ENCODE measurements around the gene C7orf57. TPM values are rescaled to one million over a fixed set of nuclear protein-coding genes. Genes with fewer than 3 reads are reported as not detected.

C7orf57 gene
- total RNA-seq, 1 experiment from 2014 or later: 0.15 TPM

DNA sequence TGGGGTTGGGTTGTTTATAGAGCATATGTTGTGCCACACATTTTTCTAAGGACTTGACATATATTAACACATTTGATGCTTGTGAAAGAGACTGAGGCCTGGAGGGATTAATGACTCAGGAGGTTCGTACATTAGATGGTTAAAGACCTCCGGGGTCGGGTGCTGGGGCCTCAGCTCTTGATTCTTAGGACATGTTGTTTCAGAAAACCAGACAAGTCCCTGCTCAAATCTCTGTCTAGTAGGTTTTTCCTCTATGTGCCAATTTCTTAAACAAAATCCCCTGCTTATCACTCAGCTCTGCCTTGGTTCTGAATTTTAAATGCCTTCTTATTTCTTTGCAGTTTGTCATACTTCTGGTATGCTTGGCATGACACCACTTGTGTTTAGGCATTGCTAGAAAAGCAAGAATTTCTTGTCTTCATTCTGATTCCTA lies 59.5 kb downstream of the C7orf57 start:
- Histone ChIP-seq H3K4me1 (ENCODE audit: control insufficient read depth in 1 of 2, insufficient read depth in 2 of 2, low read length in 2 of 2) (peaks cover 34 to 44% of the 10 kb centered on the region in 2 experiments), H3K9me2 (ENCODE audit: insufficient read depth) (no peaks in the 10 kb centered on the region), H3K79me2 (ENCODE audit: insufficient read depth, low read length) (peaks cover 2% of the 10 kb centered on the region; the same call in 1 of the 2 replicates), H4K20me1 (ENCODE audit: insufficient read depth) (no peaks in the 10 kb centered on the region), H3K27me3 (ENCODE audit: insufficient read depth, low read length) (no peaks in the 10 kb centered on the region), H3K9me3 (ENCODE audit: control insufficient read depth in 1 of 2, insufficient read depth in 1 of 2, low read depth in 1 of 2, low read length in 2 of 2) (no peaks in the 10 kb centered on the region), H3K4me3 (replicated peaks in 1 of 2; ENCODE audit: low read depth in 1 of 2, low read length in 2 of 2) (no peak overlapping the region), H3K9ac (ENCODE audit: low read length) (no peak overlapping the region), H2AFZ (ENCODE audit: low read depth, low read length, poor library complexity, severe bottlenecking) (no peak overlapping the region), H3K36me3 (ENCODE audit: control insufficient read depth in 1 of 2, insufficient read depth in 2 of 2, low read length in 2 of 2) (peaks cover 0 to 4% of the 10 kb centered on the region in 2 experiments; a peak in 2 of 4 replicates), H3K4me2 (ENCODE audit: low read length) (no peak overlapping the region; the same call in 1 of the 2 replicates), H3K27ac (ENCODE audit: low read depth, low read length) (no peak overlapping the region)
- ATAC-seq (no peak), DNase-seq (ENCODE audit: low read depth, low spot score) (no peak)
- ChIA-PET POLR2A (no interaction called here), CTCF (no interaction called here), RAD21 (ENCODE audit: low non-redundant PET in 1 of 2, low total read pairs in 2 of 2, uncharacterized antibody in 2 of 2, unreplicated experiment in 2 of 2) (no interaction called here)
- intact Hi-C loops (cut with micrococcal nuclease): no loop called here
- no TSS peak for BruUV-seq (replicated peaks)
- TF ChIP-seq, protein P1, sequence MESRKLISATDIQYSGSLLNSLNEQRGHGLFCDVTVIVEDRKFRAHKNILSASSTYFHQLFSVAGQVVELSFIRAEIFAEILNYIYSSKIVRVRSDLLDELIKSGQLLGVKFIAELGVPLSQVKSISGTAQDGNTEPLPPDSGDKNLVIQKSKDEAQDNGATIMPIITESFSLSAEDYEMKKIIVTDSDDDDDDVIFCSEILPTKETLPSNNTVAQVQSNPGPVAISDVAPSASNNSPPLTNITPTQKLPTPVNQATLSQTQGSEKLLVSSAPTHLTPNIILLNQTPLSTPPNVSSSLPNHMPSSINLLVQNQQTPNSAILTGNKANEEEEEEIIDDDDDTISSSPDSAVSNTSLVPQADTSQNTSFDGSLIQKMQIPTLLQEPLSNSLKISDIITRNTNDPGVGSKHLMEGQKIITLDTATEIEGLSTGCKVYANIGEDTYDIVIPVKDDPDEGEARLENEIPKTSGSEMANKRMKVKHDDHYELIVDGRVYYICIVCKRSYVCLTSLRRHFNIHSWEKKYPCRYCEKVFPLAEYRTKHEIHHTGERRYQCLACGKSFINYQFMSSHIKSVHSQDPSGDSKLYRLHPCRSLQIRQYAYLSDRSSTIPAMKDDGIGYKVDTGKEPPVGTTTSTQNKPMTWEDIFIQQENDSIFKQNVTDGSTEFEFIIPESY (IDR thresholded peaks at IDR 0.05; ENCODE audit: extremely low read depth, insufficient replicate concordance, low read length): no peak
- no peak for TF ChIP-seq FOSL1 (IDR thresholded peaks at IDR 0.05; ENCODE audit: low read depth)
- TF ChIP-seq EZH2phosphoT487 (IDR thresholded peaks at IDR 0.05; ENCODE audit: borderline replicate concordance): no peak
- TF ChIP-seq EZH2 (IDR thresholded peaks at IDR 0.05): no peak
- no peak for TF ChIP-seq SIN3A (IDR thresholded peaks at IDR 0.05; ENCODE audit: low read depth)
- TF ChIP-seq CBX3 (IDR thresholded peaks at IDR 0.05; ENCODE audit: low read depth): no peak
- TF ChIP-seq ZFX (IDR thresholded peaks at IDR 0.05): no peak
- TF ChIP-seq EGR1 (IDR thresholded peaks at IDR 0.05; ENCODE audit: low read depth): no peak
- no peak for TF ChIP-seq ELF1 (IDR thresholded peaks at IDR 0.05; ENCODE audit: borderline replicate concordance, low read depth)
- TF ChIP-seq JUND (IDR thresholded peaks at IDR 0.05): no peak
- TF ChIP-seq, protein P2, sequence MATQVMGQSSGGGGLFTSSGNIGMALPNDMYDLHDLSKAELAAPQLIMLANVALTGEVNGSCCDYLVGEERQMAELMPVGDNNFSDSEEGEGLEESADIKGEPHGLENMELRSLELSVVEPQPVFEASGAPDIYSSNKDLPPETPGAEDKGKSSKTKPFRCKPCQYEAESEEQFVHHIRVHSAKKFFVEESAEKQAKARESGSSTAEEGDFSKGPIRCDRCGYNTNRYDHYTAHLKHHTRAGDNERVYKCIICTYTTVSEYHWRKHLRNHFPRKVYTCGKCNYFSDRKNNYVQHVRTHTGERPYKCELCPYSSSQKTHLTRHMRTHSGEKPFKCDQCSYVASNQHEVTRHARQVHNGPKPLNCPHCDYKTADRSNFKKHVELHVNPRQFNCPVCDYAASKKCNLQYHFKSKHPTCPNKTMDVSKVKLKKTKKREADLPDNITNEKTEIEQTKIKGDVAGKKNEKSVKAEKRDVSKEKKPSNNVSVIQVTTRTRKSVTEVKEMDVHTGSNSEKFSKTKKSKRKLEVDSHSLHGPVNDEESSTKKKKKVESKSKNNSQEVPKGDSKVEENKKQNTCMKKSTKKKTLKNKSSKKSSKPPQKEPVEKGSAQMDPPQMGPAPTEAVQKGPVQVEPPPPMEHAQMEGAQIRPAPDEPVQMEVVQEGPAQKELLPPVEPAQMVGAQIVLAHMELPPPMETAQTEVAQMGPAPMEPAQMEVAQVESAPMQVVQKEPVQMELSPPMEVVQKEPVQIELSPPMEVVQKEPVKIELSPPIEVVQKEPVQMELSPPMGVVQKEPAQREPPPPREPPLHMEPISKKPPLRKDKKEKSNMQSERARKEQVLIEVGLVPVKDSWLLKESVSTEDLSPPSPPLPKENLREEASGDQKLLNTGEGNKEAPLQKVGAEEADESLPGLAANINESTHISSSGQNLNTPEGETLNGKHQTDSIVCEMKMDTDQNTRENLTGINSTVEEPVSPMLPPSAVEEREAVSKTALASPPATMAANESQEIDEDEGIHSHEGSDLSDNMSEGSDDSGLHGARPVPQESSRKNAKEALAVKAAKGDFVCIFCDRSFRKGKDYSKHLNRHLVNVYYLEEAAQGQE (IDR thresholded peaks at IDR 0.05; ENCODE audit: low read depth): no peak
- TF ChIP-seq TCF7L2 (IDR thresholded peaks at IDR 0.05; ENCODE audit: borderline replicate concordance, extremely low read depth, insufficient read depth, insufficient read length): no peak
- TF ChIP-seq SRF (IDR thresholded peaks at IDR 0.05; ENCODE audit: low read depth): no peak
- TF ChIP-seq, protein P3, sequence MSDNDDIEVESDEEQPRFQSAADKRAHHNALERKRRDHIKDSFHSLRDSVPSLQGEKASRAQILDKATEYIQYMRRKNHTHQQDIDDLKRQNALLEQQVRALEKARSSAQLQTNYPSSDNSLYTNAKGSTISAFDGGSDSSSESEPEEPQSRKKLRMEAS (IDR thresholded peaks at IDR 0.05): no peak
- TF ChIP-seq, protein P4, sequence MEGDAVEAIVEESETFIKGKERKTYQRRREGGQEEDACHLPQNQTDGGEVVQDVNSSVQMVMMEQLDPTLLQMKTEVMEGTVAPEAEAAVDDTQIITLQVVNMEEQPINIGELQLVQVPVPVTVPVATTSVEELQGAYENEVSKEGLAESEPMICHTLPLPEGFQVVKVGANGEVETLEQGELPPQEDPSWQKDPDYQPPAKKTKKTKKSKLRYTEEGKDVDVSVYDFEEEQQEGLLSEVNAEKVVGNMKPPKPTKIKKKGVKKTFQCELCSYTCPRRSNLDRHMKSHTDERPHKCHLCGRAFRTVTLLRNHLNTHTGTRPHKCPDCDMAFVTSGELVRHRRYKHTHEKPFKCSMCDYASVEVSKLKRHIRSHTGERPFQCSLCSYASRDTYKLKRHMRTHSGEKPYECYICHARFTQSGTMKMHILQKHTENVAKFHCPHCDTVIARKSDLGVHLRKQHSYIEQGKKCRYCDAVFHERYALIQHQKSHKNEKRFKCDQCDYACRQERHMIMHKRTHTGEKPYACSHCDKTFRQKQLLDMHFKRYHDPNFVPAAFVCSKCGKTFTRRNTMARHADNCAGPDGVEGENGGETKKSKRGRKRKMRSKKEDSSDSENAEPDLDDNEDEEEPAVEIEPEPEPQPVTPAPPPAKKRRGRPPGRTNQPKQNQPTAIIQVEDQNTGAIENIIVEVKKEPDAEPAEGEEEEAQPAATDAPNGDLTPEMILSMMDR (IDR thresholded peaks at IDR 0.05 in 2 of 3, conservative IDR thresholded peaks at IDR 0.05 in 1 of 3; ENCODE audit: borderline replicate concordance in 1 of 3, insufficient read depth in 1 of 3, low read depth in 2 of 3, low read length in 2 of 3): no peak
- no peak for TF ChIP-seq YY1 (IDR thresholded peaks at IDR 0.05; ENCODE audit: extremely low read depth, insufficient replicate concordance, low read depth, low read length)
- TF ChIP-seq POLR2AphosphoS5 (IDR thresholded peaks at IDR 0.05; ENCODE audit: low read depth, low read length): no peak
- TF ChIP-seq SP1 (IDR thresholded peaks at IDR 0.05; ENCODE audit: low read depth): no peak
- TF ChIP-seq, protein P5, sequence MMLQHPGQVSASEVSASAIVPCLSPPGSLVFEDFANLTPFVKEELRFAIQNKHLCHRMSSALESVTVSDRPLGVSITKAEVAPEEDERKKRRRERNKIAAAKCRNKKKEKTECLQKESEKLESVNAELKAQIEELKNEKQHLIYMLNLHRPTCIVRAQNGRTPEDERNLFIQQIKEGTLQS (IDR thresholded peaks at IDR 0.05): no peak

Data from HCT116 (cell line).